Spleen (tissue), 13 donors: ENCODE measurements around the gene SRSF9. TPM values are rescaled to one million over a fixed set of nuclear protein-coding genes. Genes with fewer than 3 reads are reported as not detected.
"Not testable (repeated sequence)": the region's sequence is repeated elsewhere in the genome, so short reads cannot be mapped to it uniquely, and the experiment has no call there.

ENCODE experiments used
- DNase-seq: peaks from one replicate; pipeline ENCODE4 v3.0.0-alpha.2; 2020
- H3K27ac ChIP-seq, 8 donors: fragments of 200-600 bp; sonication (generic) in 7 of 8; 1 replicate in 4 of 8; 2 replicates in 4 of 8; pipeline versions ENCODE4 v1.5.0 to v1.8.0; 2016 to 2021; ENCODE audit warnings: inconsistent platforms in 4 of 8, mild to moderate bottlenecking in 4 of 8, moderate library complexity in 1 of 8
- H3K27me3 ChIP-seq, 7 donors: fragments of 200-600 bp; sonication (generic) in 6 of 7; replicated peaks in 1 of 7; 1 replicate in 4 of 7; 2 replicates in 3 of 7; pipeline versions ENCODE4 v1.5.0 to v1.8.0; 2016 to 2021; ENCODE audit warnings: inconsistent platforms in 3 of 7, mild to moderate bottlenecking in 1 of 7
- H3K36me3 ChIP-seq, 6 donors: fragments of 200-600 bp; sonication (generic) in 5 of 6; 1 replicate in 4 of 6; 2 replicates in 2 of 6; pipeline versions ENCODE4 v1.5.0 to v1.8.0; 2016 to 2021; ENCODE audit warnings: inconsistent platforms in 2 of 6
- H3K4me1 ChIP-seq, 6 donors: fragments of 200-600 bp; sonication (generic) in 5 of 6; 1 replicate in 3 of 6; 2 replicates in 3 of 6; pipeline versions ENCODE4 v1.5.0 to v1.8.0; 2016 to 2021; ENCODE audit warnings: inconsistent platforms in 3 of 6
- H3K4me3 ChIP-seq, 8 donors: fragments of 200-600 bp; sonication (generic) in 7 of 8; 1 replicate in 4 of 8; 2 replicates in 4 of 8; pipeline versions ENCODE4 v1.5.0 to v1.8.0; 2016 to 2021; ENCODE audit warnings: inconsistent platforms in 4 of 8, mild to moderate bottlenecking in 4 of 8, moderate library complexity in 2 of 8
- H3K9me3 ChIP-seq, 8 donors: fragments of 200-600 bp; sonication (generic) in 7 of 8; 1 replicate in 4 of 8; 2 replicates in 4 of 8; pipeline versions ENCODE4 v1.5.0 to v1.8.0; 2016 to 2021; ENCODE audit warnings: inconsistent platforms in 4 of 8
- CTCF ChIP-seq, 11 experiments: fragments of 200-600 bp in 7 of 11; fragments of 450-650 bp in 4 of 11; sonication (generic) in 4 of 11; IDR thresholded peaks in 8 of 11; conservative IDR thresholded peaks in 3 of 11; 1 replicate in 7 of 11; 2 replicates in 4 of 11; pipeline versions ENCODE4 v1.4.0 to v1.8.0; 2016 to 2021; ENCODE audit warnings: antibody characterized with exemption in 11 of 11, inconsistent platforms in 4 of 11, mild to moderate bottlenecking in 1 of 11
- POLR2A ChIP-seq, 3 donors: fragments of 450-650 bp; IDR thresholded peaks; one replicate each; pipeline ENCODE4 v1.5.1; 2017; ENCODE audit warnings: antibody characterized with exemption in 3 of 3, mild to moderate bottlenecking in 1 of 3
- POLR2AphosphoS5 ChIP-seq, 3 donors: sonication (generic); formaldehyde crosslinking; IDR thresholded peaks; one replicate each; pipeline ENCODE4 v1.5.1; 2017; ENCODE audit warnings: antibody characterized with exemption in 3 of 3
- WGBS, 5 donors: extraction: QIAGEN DNeasy Blood & Tissue Kit in 3 of 5; methylation state at CpG; one replicate each; pipeline versions ENCODE4 v1.1.5 to v1.1.7; 2013 to 2018; 5-methylcytosine and 5-hydroxymethylcytosine counted together
- intact Hi-C: fragments of 100-400 bp; cut with DNase I; formaldehyde crosslinking; loops from one replicate; pipeline ENCODE4 v1.15.0; 2023; ENCODE audit warnings: low total_unique reads
- long read RNA-seq, 2 donors: transcript quantifications; one replicate each; lab custom pipeline, GENCODE V29; 2026
- polyA plus RNA-seq, 3 donors: library from polyadenylated mRNA; stranded (reverse); fragments of 200-250 nt; gene quantifications; one replicate each; pipeline ENCODE4 v1.2.1, GENCODE V29; 2013
- total RNA-seq, 7 donors: library from RNA; depleted of rRNA in 3 of 7; stranded (reverse); fragments of >200 nt in 3 of 7; fragmentation: NEBNext Ultra II Directional in 4 of 7; extraction: Animal tissue kit (Norgen Biotek cat#: 25700) in 4 of 7; gene quantifications; one replicate each; pipeline versions ENCODE4 v1.1.0 to v1.2.1, GENCODE V29; 2016 to 2021
- donor health status: healthy with polysubstance abuse.
- donor health status: DM: no; HTN: no; CAD: no; lungs with moderate emphysema.
- donor health status: DM: no; HTN: no; CAD: no.
- donor health status: Bipolar disorder and iron deficiency.
- donor health status: healthy.
- donor health status: DM: no; HTN: no; CAD: no.
- donor health status: DM: yes; HTN: yes; CAD: no.

The SRSF9 gene
- total RNA-seq (100 to 1,000 TPM; 107 to 166 (median 142) TPM), polyA plus RNA-seq (100 to 1,000 TPM; 119 to 160 (median 143) TPM)
- long read RNA-seq, donor 1, transcript SRSF9-204 (2 exons, 1,446 nt): minor isoform, 50 of 221 reads
- long read RNA-seq, donor 1, transcript SRSF9-203 (1 exons, 1,704 nt): minor isoform, 42 of 221 reads
- long read RNA-seq, donor 1, transcript SRSF9-201 (4 exons, 1,201 nt): major isoform, 94 of 221 reads
- long read RNA-seq, donor 1, partial matches to known transcripts: 26 of 221 reads
- long read RNA-seq, donor 1, other reads (novel, unspliced or antisense): 5 of 221 reads
- long read RNA-seq, donor 2, transcript SRSF9-203 (1 exons, 1,704 nt): minor isoform, 55 of 602 reads
- long read RNA-seq, donor 2, transcript SRSF9-202 (2 exons, 946 nt): minor isoform, 8 of 602 reads
- long read RNA-seq, donor 2, transcript SRSF9-201 (4 exons, 1,201 nt): major isoform, 99 of 602 reads
- long read RNA-seq, donor 2, transcript SRSF9-204 (2 exons, 1,446 nt): minor isoform, 43 of 602 reads
- long read RNA-seq, donor 2, partial matches to known transcripts: 101 of 602 reads
- long read RNA-seq, donor 2, other reads (novel, unspliced or antisense): 296 of 602 reads

GRCh38 chr12:120469450-120470149 lies at the start of gene SRSF9:
SRSF9 (minus strand) TSS chr12:120469748; CDS start chr12:120469609, 139 bp downstream.
- TF ChIP-seq POLR2AphosphoS5 (IDR thresholded peaks at IDR 0.05) (peak; percentile 95 to 97 (median 96)), CTCF (IDR thresholded peaks at IDR 0.05 in 8 of 11, conservative IDR thresholded peaks at IDR 0.05 in 3 of 11) (peak; percentile 82 to 99 (median 97)), POLR2A (IDR thresholded peaks at IDR 0.05) (peak; percentile 28 to 83 (median 60))
- intact Hi-C loops: no loop called here
- WGBS, 5 donors: 0 to 1% (median 0%) methylated on average over 20 to 88 of the region's 88 CpGs
- Histone ChIP-seq H3K27me3 (no peaks in the 10 kb centered on the region), H3K4me3 (peak within 1 kb of the TSS; percentile 88 to 97 (median 94)), H3K27ac (peak within 1 kb of the TSS; percentile 93 to 99 (median 98)), H3K4me1 (peaks cover 28 to 81% (median 56%) of the 10 kb centered on the region in 6 donors), H3K9me3 (no peaks in the 10 kb centered on the region), H3K36me3 (peaks cover 0 to 32% (median 23%) of the 10 kb centered on the region in 6 donors)
- DNase-seq: peak; percentile 100

- H3K27ac ChIP-seq, H3K27me3 ChIP-seq, intact Hi-C loops, H3K4me1 ChIP-seq, DNase-seq, H3K4me3 ChIP-seq, H3K9me3 ChIP-seq: not testable (repeated sequence)
- 91 to 99% (median 97%) methylated on average over 8 of the region's 8 CpGs for WGBS, 5 donors
- peaks cover 0 to 93% (median 24%) of the 10 kb centered on the region in 6 donors for H3K36me3 ChIP-seq
Measured at GRCh38 chr12:120519324-120519723, 49.8 kb upstream of the SRSF9 start.

- H3K27ac ChIP-seq: no peak overlapping the region
- TF ChIP-seq POLR2A (IDR thresholded peaks at IDR 0.05): no peak
- no peak for TF ChIP-seq POLR2AphosphoS5 (IDR thresholded peaks at IDR 0.05)
- TF ChIP-seq CTCF (IDR thresholded peaks at IDR 0.05 in 8 of 11, conservative IDR thresholded peaks at IDR 0.05 in 3 of 11): no peak
- H3K36me3 ChIP-seq: peaks cover 0 to 97% (median 43%) of the 10 kb centered on the region in 6 donors
- no peaks in the 10 kb centered on the region for H3K27me3 ChIP-seq
- 90 to 97% (median 96%) methylated on average over 2 of the region's 2 CpGs for WGBS, 5 donors
- DNase-seq: no peak
- H3K4me1 ChIP-seq: no peaks in the 10 kb centered on the region
- no peak overlapping the region for H3K4me3 ChIP-seq
- no peaks in the 10 kb centered on the region for H3K9me3 ChIP-seq
- intact Hi-C loops: no loop called here
Measured at GRCh38 chr12:120515496-120515895, 45.9 kb upstream of the SRSF9 start.

GRCh38 chr12:120514002-120514401 lies 44.5 kb upstream of the SRSF9 start:
- peaks cover 0 to 98% (median 50%) of the 10 kb centered on the region in 6 donors for H3K36me3 ChIP-seq
- WGBS, 5 donors: 82 to 96% (median 94%) methylated on average over 7 of the region's 7 CpGs
- H3K27me3 ChIP-seq: no peaks in the 10 kb centered on the region
- no peak overlapping the region for H3K27ac ChIP-seq
- no peak for DNase-seq
- H3K4me3 ChIP-seq: no peak overlapping the region
- intact Hi-C loops: no loop called here
- TF ChIP-seq POLR2A (IDR thresholded peaks at IDR 0.05) (no peak), CTCF (IDR thresholded peaks at IDR 0.05 in 8 of 11, conservative IDR thresholded peaks at IDR 0.05 in 3 of 11) (no peak), POLR2AphosphoS5 (IDR thresholded peaks at IDR 0.05) (no peak)
- no peaks in the 10 kb centered on the region for H3K9me3 ChIP-seq
- H3K4me1 ChIP-seq: no peaks in the 10 kb centered on the region
